Measurements from ENCODE around the gene MORN3.
A peak's percentile ranks its signal among the peaks of the same experiment; 100 is the strongest.
"Not testable (repeated sequence)": the region's sequence is repeated elsewhere in the genome, so short reads cannot be mapped to it uniquely, and the experiment has no call there.

MORN3 gene

DNA sequence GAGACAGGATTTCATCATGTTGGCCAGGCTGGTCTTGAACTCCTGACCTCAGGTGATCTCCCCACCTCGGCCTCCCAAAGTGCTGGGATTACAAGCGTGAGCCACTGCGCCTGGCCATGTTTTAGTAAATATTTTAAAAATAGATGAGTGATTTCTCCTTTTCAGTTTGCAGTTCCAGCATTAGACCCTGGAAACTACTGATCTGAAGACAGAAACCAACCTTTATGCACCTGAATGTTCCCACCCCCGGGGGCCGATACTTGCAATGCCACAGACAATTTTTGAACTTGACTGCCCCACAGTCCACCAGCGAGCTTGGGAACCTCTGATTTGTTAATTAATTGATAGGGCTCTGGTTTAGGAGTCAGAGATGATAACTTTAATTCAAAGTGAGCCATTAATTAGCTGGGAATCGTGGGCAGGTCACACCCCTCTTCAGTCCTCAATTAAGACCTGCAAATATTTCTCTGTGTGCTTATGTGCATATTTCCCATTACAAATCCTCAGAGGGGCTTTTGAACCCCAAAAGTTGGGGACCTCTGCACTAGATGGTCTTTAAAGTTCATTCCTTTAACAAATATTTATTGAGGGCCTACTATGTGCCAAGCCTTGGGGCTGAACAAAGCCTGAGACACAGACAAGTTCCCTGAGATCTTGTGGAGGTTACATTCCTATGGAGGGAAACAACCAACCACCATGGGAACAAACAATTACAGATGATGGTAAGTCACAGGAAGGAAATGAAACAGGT lies 39.0 kb upstream of the MORN3 start:
- Histone ChIP-seq H3K4me3 (ENCODE audit: low read depth, low read length) (no peak overlapping the region), H3K4me1 (no peaks in the 10 kb centered on the region), H3K27me3 (no peaks in the 10 kb centered on the region), H3K9me3 (no peaks in the 10 kb centered on the region), H3K36me3 (no peaks in the 10 kb centered on the region; the same call in 1 of the 2 replicates)
- TF ChIP-seq, protein P1, sequence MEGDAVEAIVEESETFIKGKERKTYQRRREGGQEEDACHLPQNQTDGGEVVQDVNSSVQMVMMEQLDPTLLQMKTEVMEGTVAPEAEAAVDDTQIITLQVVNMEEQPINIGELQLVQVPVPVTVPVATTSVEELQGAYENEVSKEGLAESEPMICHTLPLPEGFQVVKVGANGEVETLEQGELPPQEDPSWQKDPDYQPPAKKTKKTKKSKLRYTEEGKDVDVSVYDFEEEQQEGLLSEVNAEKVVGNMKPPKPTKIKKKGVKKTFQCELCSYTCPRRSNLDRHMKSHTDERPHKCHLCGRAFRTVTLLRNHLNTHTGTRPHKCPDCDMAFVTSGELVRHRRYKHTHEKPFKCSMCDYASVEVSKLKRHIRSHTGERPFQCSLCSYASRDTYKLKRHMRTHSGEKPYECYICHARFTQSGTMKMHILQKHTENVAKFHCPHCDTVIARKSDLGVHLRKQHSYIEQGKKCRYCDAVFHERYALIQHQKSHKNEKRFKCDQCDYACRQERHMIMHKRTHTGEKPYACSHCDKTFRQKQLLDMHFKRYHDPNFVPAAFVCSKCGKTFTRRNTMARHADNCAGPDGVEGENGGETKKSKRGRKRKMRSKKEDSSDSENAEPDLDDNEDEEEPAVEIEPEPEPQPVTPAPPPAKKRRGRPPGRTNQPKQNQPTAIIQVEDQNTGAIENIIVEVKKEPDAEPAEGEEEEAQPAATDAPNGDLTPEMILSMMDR (IDR thresholded peaks at IDR 0.05; ENCODE audit: low read depth, low read length), result no peak
- no peak for DNase-seq

DNA sequence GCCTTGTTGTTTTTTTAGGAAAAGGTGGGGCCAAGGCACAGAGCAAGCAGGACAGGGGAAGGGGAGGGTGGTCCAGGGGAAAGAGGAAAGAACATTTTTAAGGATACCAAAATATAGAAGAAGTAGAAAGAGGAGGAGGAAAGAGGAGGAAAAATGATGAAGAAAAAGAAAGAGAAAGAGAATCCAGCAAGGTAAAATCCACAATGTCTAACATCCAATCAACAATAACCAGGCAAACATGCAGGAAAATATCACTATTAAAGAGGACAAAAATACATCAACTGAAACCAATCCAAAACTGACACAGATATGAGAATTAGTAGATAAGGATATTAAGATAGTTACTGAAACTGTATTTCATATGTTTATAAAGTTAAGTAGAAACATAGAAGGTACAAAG lies 36.1 kb upstream of the MORN3 start:
- H3K4me1 ChIP-seq, result no peaks in the 10 kb centered on the region
- no peaks in the 10 kb centered on the region for H3K36me3 ChIP-seq
- TF ChIP-seq, protein P1 (IDR thresholded peaks at IDR 0.05; ENCODE audit: low read depth, low read length), result no peak
- DNase-seq, result no peak
- H3K9me3 ChIP-seq, result no peaks in the 10 kb centered on the region
- H3K4me3 ChIP-seq (ENCODE audit: low read depth, low read length), result no peak overlapping the region
- no peaks in the 10 kb centered on the region for H3K27me3 ChIP-seq

DNA sequence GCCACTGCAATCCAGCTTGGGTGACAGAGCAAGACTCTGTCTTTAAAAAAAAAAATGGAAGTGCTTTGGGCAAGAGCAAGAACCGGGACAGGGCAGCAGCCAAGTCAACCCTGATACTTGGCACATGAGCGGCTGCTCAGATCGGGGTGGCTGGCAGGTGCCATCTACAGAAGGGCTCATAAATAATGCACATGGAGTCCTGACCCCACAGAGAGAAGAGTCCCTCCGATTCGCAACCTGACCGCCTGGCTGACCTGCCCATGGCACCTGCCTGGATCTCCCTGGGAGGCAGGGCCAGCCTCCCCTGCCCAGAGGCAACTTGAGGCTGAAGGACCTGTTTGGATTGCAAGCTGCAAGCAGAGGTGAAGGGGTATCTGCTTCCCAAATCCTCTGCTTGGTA lies 33.5 kb upstream of the MORN3 start:
- no peaks in the 10 kb centered on the region for H3K36me3 ChIP-seq

DNA sequence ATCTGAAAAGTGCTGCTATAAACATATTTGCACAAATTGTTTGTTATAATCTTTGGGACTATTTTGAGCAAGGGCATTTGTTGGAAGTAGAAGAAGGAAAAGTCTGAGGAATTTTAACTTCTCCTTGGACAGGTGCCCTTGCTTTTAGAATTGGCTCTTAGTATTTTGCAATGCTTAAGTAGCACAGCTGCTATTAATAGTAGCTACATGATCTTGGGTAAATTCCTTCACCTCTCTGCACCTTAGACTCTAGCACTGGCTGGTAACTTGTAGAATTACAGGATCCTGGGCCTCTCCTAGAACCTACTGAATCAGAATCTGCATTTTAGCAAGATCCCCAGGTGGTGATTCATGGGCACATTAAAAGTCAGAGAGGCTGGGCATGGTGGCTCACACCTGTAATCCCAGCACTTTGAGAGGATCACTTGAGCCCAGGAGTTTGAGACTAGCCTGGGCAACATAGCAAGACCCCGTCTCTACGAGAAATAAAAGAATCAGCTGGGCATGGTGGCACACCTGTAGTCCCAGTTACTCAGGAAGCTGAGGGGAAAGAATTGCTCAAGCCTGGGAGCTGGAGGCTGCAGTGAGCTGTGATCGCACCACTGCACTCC lies 32.3 kb upstream of the MORN3 start:
- DNase-seq, result no peak
- no peaks in the 10 kb centered on the region for H3K9me3 ChIP-seq
- no peaks in the 10 kb centered on the region for H3K4me1 ChIP-seq
- H3K27me3 ChIP-seq, result no peaks in the 10 kb centered on the region
- no peaks in the 10 kb centered on the region for H3K36me3 ChIP-seq
- TF ChIP-seq, protein P1 (IDR thresholded peaks at IDR 0.05; ENCODE audit: low read depth, low read length), result no peak
- H3K4me3 ChIP-seq (ENCODE audit: low read depth, low read length), result no peak overlapping the region

More for the DNA sequence above, 33.5 kb upstream of the MORN3 start:
- H3K9me3 ChIP-seq, result no peaks in the 10 kb centered on the region
- DNase-seq, result no peak
- TF ChIP-seq, protein P1 (IDR thresholded peaks at IDR 0.05; ENCODE audit: low read depth, low read length), result no peak
- H3K27me3 ChIP-seq, result no peaks in the 10 kb centered on the region
- H3K4me1 ChIP-seq, result no peaks in the 10 kb centered on the region
- no peak overlapping the region for H3K4me3 ChIP-seq (ENCODE audit: low read depth, low read length)

DNA sequence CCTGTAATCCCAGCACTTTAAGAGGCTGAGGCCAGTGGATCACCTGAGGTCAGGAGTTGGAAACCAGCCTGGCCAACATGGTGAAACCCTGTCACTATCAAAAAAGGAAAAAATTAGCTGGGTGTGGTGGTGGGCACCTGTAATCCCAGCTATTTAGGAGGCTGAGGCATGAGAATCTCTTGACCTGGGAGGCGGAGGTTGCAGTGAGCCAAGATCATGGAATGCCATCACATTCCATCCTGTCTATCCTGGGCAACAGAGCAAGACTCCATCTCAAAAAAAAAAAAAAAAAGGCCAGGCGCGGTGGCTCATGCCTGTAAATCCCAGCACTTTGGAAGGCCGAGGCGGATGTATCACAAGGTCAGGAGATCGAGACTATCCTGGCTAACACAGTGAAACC lies 28.4 kb upstream of the MORN3 start:
- not testable (repeated sequence) for H3K9me3 ChIP-seq; H3K4me3 ChIP-seq (ENCODE audit: low read depth, low read length); DNase-seq; H3K36me3 ChIP-seq; H3K4me1 ChIP-seq; H3K27me3 ChIP-seq

DNA sequence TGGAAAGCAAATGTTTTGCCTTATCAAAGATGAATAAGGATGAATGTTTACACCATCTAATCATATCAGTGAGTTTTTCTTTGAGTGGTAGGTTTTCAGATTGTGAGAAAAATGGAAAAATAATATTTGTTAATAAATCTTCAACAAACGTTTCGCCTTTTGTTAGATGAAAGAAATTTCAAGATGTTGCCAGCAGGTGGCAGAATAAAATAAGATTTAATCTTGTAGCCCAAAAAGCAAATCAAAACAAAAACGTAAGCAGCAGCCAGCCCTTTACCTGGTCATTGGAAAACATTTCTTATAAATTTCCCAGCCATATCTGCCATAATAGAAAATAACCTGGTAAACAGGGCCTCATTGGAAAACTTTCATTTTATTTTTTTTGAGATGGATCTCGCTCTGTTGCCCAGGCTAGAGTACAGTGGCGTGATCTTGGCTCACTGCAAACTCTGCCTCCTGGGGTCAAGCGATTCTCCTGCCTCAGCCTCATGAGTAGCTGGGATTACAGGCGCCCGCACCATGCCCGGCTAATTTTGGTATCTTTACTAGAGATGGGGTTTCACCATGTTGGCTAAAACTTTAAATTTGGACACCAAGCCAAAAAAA lies 27.7 kb upstream of the MORN3 start:
- peak; percentile 31 for DNase-seq
- no peaks in the 10 kb centered on the region for H3K36me3 ChIP-seq
- no peaks in the 10 kb centered on the region for H3K27me3 ChIP-seq
- TF ChIP-seq, protein P1 (IDR thresholded peaks at IDR 0.05; ENCODE audit: low read depth, low read length), result peak; percentile 45
- no peak overlapping the region for H3K4me3 ChIP-seq (ENCODE audit: low read depth, low read length)
- H3K4me1 ChIP-seq, result no peaks in the 10 kb centered on the region
- H3K9me3 ChIP-seq, result no peaks in the 10 kb centered on the region

Measured in BE2C (cell line).